Measurements from ENCODE around the gene CLDN12.

CLDN12 gene

GRCh38 chr7:90403174-90404113 lies at the start of gene CLDN12:
TSS of gene CLDN12 (plus strand) at chr7:90403461. CDS start at chr7:90412677, 9,216 bp downstream.
- peak within 1 kb of the TSS; percentile 42 to 89 for H3K4me3 ChIP-seq (ENCODE audit: low read depth in 1 of 2, low read length in 2 of 2)
- no peaks in the 10 kb centered on the region for H3K27me3 ChIP-seq (ENCODE audit: insufficient read depth, low read length, poor library complexity)
- H3K4me2 ChIP-seq (ENCODE audit: insufficient read depth, low read length): peak within 1 kb of the TSS; percentile 90
- peak within 1 kb of the TSS; percentile 93 for H2AFZ ChIP-seq (ENCODE audit: low read depth, low read length)
- peak within 1 kb of the TSS; percentile 81 for H3K27ac ChIP-seq (ENCODE audit: low read length)
- DNase-seq: peak; percentile 85
- H3K36me3 ChIP-seq (ENCODE audit: insufficient read depth, low read length): peaks cover 17% of the 10 kb centered on the region; the same call in 1 of the 2 replicates
- H3K79me2 ChIP-seq (ENCODE audit: insufficient read depth, low read length): no peaks in the 10 kb centered on the region; the same call in 1 of the 2 replicates
- TF ChIP-seq CTCF (IDR thresholded peaks at IDR 0.05; ENCODE audit: borderline replicate concordance, extremely low read depth, low read length, poor library complexity, severe bottlenecking) (no peak), EZH2 (IDR thresholded peaks at IDR 0.05; ENCODE audit: borderline replicate concordance, low read depth, low read length, severe bottlenecking) (no peak)
- H4K20me1 ChIP-seq (ENCODE audit: insufficient read depth, low read length): no peaks in the 10 kb centered on the region
- H3K9ac ChIP-seq (ENCODE audit: low read depth, low read length): peak within 1 kb of the TSS; percentile 63
- H3K4me1 ChIP-seq (ENCODE audit: insufficient read depth, low read length): peaks cover 22% of the 10 kb centered on the region
- no peaks in the 10 kb centered on the region for H3K9me3 ChIP-seq (ENCODE audit: insufficient read depth, low read length, severe bottlenecking)
- peak; percentile 99 for ATAC-seq (ENCODE audit: insufficient read depth, low read depth)

DNA sequence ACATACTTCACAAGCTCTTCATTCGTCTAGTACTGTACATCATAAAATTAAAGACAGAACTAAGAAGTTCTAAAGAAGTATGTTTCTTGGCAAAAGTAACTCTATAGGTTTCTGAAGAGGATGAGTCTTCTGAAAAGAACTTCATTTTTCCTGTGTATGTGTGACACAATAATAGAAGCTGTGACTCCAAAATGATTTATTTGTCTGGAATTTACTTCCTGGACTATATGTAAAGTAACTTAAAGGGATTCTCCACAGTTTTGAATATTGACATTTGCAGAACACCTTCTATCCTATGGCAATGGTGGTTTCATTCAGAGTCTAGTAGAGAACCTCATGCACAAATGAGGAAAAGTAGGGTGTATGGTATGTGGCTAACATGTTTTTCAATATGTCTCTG lies 19.8 kb upstream of the CLDN12 start:
- Histone ChIP-seq H3K27me3 (ENCODE audit: insufficient read depth, low read length, poor library complexity) (no peaks in the 10 kb centered on the region), H3K9me3 (ENCODE audit: insufficient read depth, low read length, severe bottlenecking) (no peaks in the 10 kb centered on the region), H2AFZ (ENCODE audit: low read depth, low read length) (no peak overlapping the region), H4K20me1 (ENCODE audit: insufficient read depth, low read length) (no peaks in the 10 kb centered on the region), H3K79me2 (ENCODE audit: insufficient read depth, low read length) (no peaks in the 10 kb centered on the region), H3K4me3 (ENCODE audit: low read depth in 1 of 2, low read length in 2 of 2) (no peak overlapping the region), H3K36me3 (ENCODE audit: insufficient read depth, low read length) (peaks cover 73% of the 10 kb centered on the region), H3K4me1 (ENCODE audit: insufficient read depth, low read length) (no peaks in the 10 kb centered on the region), H3K4me2 (ENCODE audit: insufficient read depth, low read length) (no peak overlapping the region), H3K9ac (ENCODE audit: low read depth, low read length) (no peak overlapping the region), H3K27ac (ENCODE audit: low read length) (no peak overlapping the region)
- ATAC-seq (ENCODE audit: insufficient read depth, low read depth): no peak
- TF ChIP-seq CTCF (IDR thresholded peaks at IDR 0.05; ENCODE audit: borderline replicate concordance, extremely low read depth, low read length, poor library complexity, severe bottlenecking) (no peak), EZH2 (IDR thresholded peaks at IDR 0.05; ENCODE audit: borderline replicate concordance, low read depth, low read length, severe bottlenecking) (no peak)
- no peak for DNase-seq

- Histone ChIP-seq H2AFZ (ENCODE audit: low read depth, low read length) (no peak overlapping the region), H3K9ac (ENCODE audit: low read depth, low read length) (no peak overlapping the region), H3K9me3 (ENCODE audit: insufficient read depth, low read length, severe bottlenecking) (no peaks in the 10 kb centered on the region), H3K4me3 (ENCODE audit: low read depth in 1 of 2, low read length in 2 of 2) (no peak overlapping the region), H4K20me1 (ENCODE audit: insufficient read depth, low read length) (no peaks in the 10 kb centered on the region), H3K4me1 (ENCODE audit: insufficient read depth, low read length) (no peaks in the 10 kb centered on the region), H3K4me2 (ENCODE audit: insufficient read depth, low read length) (no peak overlapping the region), H3K27ac (ENCODE audit: low read length) (no peak overlapping the region), H3K36me3 (ENCODE audit: insufficient read depth, low read length) (peaks cover 69% of the 10 kb centered on the region), H3K79me2 (ENCODE audit: insufficient read depth, low read length) (no peaks in the 10 kb centered on the region), H3K27me3 (ENCODE audit: insufficient read depth, low read length, poor library complexity) (no peaks in the 10 kb centered on the region)
- DNase-seq (no peak), ATAC-seq (ENCODE audit: insufficient read depth, low read depth) (no peak)
- TF ChIP-seq CTCF (IDR thresholded peaks at IDR 0.05; ENCODE audit: borderline replicate concordance, extremely low read depth, low read length, poor library complexity, severe bottlenecking) (no peak), EZH2 (IDR thresholded peaks at IDR 0.05; ENCODE audit: borderline replicate concordance, low read depth, low read length, severe bottlenecking) (no peak)
Measured at GRCh38 chr7:90383861-90384260, 19.4 kb upstream of the CLDN12 start.

Data from DND-41 (cell line).